Upper lobe of left lung (tissue), 6 donors: ENCODE data around the gene LTO1. TPM values are rescaled to one million over a fixed set of nuclear protein-coding genes. Genes with fewer than 3 reads are reported as not detected.

Experiments
- ATAC-seq, 2 donors: fragments of 200-7000 bp; cut with Tn5 transposase; one replicate each; pipeline ENCODE4 v1.9.1; 2022; ENCODE audit warnings: mild to moderate bottlenecking in 2 of 2, moderate library complexity in 2 of 2; ENCODE audit not compliant: low FRiP score in 2 of 2
- DNase-seq, 2 donors: peaks; one replicate each; pipeline ENCODE4 v3.0.0-alpha.2; 2019 to 2020
- H3K27ac ChIP-seq, 4 donors: fragments of 200-600 bp; sonication (generic); one replicate each; pipeline ENCODE4 v1.5.1; 2016 to 2019
- H3K27me3 ChIP-seq, 4 donors: fragments of 200-600 bp; sonication (generic); one replicate each; pipeline ENCODE4 v1.5.1; 2017 to 2019
- H3K36me3 ChIP-seq, 4 donors: fragments of 200-600 bp; sonication (generic); one replicate each; pipeline ENCODE4 v1.5.1; 2016 to 2019
- H3K4me1 ChIP-seq, 4 donors: fragments of 200-600 bp; sonication (generic); one replicate each; pipeline ENCODE4 v1.5.1; 2018 to 2019
- H3K4me3 ChIP-seq, 4 donors: fragments of 200-600 bp; sonication (generic); one replicate each; pipeline ENCODE4 v1.5.1; 2017 to 2019; ENCODE audit warnings: mild to moderate bottlenecking in 2 of 4, moderate library complexity in 1 of 4
- H3K9me3 ChIP-seq, 4 donors: fragments of 200-600 bp; sonication (generic); one replicate each; pipeline ENCODE4 v1.5.1; 2018 to 2019
- EP300 ChIP-seq, 4 donors: sonication (generic); formaldehyde crosslinking; IDR thresholded peaks; one replicate each; pipeline ENCODE4 v1.5.1; 2017; ENCODE audit warnings: antibody characterized with exemption in 4 of 4, control low read depth in 2 of 4
- POLR2A ChIP-seq, 4 donors: fragments of 450-650 bp; IDR thresholded peaks; one replicate each; pipeline ENCODE4 v1.5.1; 2016 to 2017; ENCODE audit warnings: antibody characterized with exemption in 4 of 4, mild to moderate bottlenecking in 2 of 4
- POLR2AphosphoS5 ChIP-seq, 2 donors: sonication (generic); formaldehyde crosslinking; IDR thresholded peaks; one replicate each; pipeline ENCODE4 v1.5.1; 2017; ENCODE audit warnings: antibody characterized with exemption in 2 of 2
- WGBS, 2 donors: methylation state at CpG; one replicate each; pipeline ENCODE4 v1.1.5; 2017 to 2018; 5-methylcytosine and 5-hydroxymethylcytosine counted together
- total RNA-seq, 6 donors: library from RNA; depleted of rRNA in 4 of 6; stranded (reverse); fragments of >200 nt in 4 of 6; gene quantifications; one replicate each; pipeline versions ENCODE4 v1.1.0 to v1.2.1, GENCODE V29; 2016 to 2021
- TF ChIP-seq, protein P1 (sequence below), 6 experiments: fragments of 450-650 bp in 4 of 6; fragments of 200-600 bp in 2 of 6; sonication (generic) in 2 of 6; IDR thresholded peaks; one replicate each; pipeline ENCODE4 v1.5.1; 2016 to 2019; ENCODE audit warnings: antibody characterized with exemption in 6 of 6
- donor health status: DM: no; HTN: no; CAD: no; lungs with moderate emphysema.
- donor health status: DM: no; HTN: yes; CAD: no; lungs with severe emphysema.

The LTO1 gene
- total RNA-seq, 6 donors from 2014 or later: 18.5 to 68.1 (median 28.3) TPM

DNA sequence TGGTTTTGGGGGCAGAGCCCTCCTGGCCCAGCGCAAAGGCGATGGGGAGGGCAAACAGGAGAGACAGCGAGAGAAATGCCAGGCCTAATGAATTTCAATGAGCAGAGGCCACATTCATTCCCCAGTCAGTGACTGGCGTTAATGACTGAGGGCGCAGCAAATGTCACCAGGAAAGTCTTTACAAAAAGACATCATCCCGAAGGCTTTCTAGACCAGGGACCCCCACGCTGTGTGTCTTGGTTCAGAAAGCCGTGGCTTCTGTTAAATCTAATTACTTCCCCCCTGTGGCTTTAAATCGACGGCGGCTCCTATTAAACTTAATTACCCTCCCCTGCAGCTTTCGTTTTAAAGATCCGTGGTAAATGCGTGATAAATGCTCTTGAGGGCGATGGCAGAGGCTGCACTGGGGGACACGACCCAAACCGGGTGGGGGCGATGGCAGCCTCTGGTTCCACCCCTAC lies 30.2 kb upstream of the LTO1 start:
- Histone ChIP-seq H3K9me3 (no peaks in the 10 kb centered on the region), H3K27ac (no peak overlapping the region)
- TF ChIP-seq POLR2A (IDR thresholded peaks at IDR 0.05) (no peak), POLR2AphosphoS5 (IDR thresholded peaks at IDR 0.05) (no peak), EP300 (IDR thresholded peaks at IDR 0.05) (no peak)
- TF ChIP-seq, protein P1, sequence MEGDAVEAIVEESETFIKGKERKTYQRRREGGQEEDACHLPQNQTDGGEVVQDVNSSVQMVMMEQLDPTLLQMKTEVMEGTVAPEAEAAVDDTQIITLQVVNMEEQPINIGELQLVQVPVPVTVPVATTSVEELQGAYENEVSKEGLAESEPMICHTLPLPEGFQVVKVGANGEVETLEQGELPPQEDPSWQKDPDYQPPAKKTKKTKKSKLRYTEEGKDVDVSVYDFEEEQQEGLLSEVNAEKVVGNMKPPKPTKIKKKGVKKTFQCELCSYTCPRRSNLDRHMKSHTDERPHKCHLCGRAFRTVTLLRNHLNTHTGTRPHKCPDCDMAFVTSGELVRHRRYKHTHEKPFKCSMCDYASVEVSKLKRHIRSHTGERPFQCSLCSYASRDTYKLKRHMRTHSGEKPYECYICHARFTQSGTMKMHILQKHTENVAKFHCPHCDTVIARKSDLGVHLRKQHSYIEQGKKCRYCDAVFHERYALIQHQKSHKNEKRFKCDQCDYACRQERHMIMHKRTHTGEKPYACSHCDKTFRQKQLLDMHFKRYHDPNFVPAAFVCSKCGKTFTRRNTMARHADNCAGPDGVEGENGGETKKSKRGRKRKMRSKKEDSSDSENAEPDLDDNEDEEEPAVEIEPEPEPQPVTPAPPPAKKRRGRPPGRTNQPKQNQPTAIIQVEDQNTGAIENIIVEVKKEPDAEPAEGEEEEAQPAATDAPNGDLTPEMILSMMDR (IDR thresholded peaks at IDR 0.05): no peak

DNA sequence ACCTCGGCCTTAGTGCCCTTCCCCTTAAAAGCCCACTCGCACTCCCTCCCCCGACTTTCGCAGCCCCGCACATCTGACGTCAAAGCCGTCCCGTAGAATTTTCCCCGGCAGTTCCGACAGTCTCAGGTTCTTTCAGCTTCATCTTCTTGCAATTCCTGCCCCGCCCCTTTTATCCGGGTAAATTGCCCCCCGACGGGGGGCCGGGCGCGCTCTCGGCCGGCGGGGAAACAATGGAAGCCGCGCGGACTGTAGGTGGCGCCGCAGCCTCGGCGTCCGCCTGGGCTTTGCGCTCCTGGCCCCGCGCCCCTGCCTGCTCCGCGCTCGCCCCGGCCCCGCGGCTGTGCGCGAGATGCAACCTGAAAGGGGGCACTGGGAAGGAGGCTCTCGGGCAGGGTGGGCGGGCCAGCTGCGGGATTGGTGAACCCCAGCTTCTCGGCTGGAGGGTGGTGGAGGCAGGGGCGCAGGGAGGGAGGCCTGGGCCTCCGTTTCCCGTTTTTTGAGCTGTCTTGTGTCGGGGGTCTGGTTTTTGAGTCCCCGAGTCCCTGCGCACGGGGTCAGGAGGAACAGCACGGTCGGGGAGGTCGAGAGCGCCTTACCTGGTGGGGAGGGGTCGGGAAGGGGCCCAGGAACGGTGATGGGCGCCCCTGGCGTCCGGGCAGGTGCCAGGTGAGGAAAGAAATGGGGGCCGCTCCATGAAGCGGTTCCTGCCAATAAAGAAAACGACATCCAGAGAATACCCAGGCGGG lies 29.5 kb upstream of the LTO1 start:
- H3K27me3 ChIP-seq: peaks cover 0 to 46% (median 27%) of the 10 kb centered on the region in 4 donors
- H3K36me3 ChIP-seq: no peaks in the 10 kb centered on the region
- no peaks in the 10 kb centered on the region for H3K9me3 ChIP-seq
- 3 to 6% methylated on average over 30 to 63 of the region's 63 CpGs for WGBS, 2 donors
- ATAC-seq (peak in 1 of 2 donors; percentile 47), DNase-seq (peak in 1 of 2 donors; percentile 83)
- TF ChIP-seq, protein P1 (IDR thresholded peaks at IDR 0.05): peak in 2 of 6 experiments; percentile 6 to 13
- no peak for TF ChIP-seq POLR2A (IDR thresholded peaks at IDR 0.05)
- H3K4me3 ChIP-seq: peak overlapping the region in 1 of 4 donors; percentile 6
- no peak overlapping the region for H3K27ac ChIP-seq
- peaks cover 10 to 44% (median 22%) of the 10 kb centered on the region in 4 donors for H3K4me1 ChIP-seq

More for the DNA sequence above, 30.2 kb upstream of the LTO1 start:
- Histone ChIP-seq H3K4me3 (no peak overlapping the region), H3K36me3 (no peaks in the 10 kb centered on the region), H3K27me3 (peaks cover 0 to 46% (median 27%) of the 10 kb centered on the region in 4 donors), H3K4me1 (peaks cover 10 to 42% (median 22%) of the 10 kb centered on the region in 4 donors)
- no peak for DNase-seq
- 13 to 14% methylated on average over 18 of the region's 18 CpGs for WGBS, 2 donors
- ATAC-seq: no peak

DNA sequence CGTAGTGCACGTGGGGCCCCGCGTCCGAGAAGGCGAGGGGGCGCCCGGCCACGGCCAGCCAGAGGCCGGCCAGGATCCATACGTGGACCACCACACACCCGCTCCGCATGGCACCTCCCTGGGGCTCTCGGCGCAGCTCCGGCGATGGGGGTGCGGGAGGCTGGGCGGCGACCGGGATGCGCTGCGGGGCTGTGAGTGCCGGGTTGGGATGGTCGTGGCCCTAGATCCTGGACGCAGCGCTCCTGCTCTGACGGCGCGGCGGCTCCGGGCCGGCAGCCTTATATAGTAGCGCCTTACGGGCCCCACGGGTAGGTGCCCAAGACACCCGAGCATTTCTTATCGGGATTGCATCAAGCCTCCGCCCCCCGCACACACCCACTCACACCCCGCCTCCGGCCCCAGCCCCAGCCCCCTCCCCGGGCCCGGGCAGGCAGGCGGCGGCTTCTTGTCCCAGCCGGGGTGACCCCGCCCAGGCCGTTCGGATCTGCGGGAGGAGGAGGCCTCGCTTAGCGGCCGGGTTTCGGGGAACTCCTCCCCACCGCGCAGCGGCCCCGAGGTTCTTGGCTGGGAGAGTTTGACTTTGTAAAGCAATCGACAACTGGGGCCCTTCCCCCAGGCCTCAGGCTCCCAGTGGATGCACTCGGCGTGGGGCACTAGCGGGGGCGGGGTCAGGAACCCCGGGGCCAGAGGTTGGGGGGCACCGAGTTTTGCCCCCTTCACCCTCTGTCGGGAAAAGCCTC lies 28.8 kb upstream of the LTO1 start, which contains the start of gene FGF19:
FGF19 (minus strand) TSS at position 255 of the 740 bp plus-strand sequence; CDS start at position 109, 146 bp downstream.
- H3K27ac ChIP-seq: no peak within 1 kb of the TSS
- H3K4me1 ChIP-seq: peaks cover 10 to 44% (median 22%) of the 10 kb centered on the region in 4 donors
- H3K36me3 ChIP-seq: no peaks in the 10 kb centered on the region
- TF ChIP-seq EP300 (IDR thresholded peaks at IDR 0.05): no peak
- TF ChIP-seq, protein P1 (IDR thresholded peaks at IDR 0.05): no peak
- TF ChIP-seq POLR2A (IDR thresholded peaks at IDR 0.05): no peak
- no peak for TF ChIP-seq POLR2AphosphoS5 (IDR thresholded peaks at IDR 0.05)
- DNase-seq: peak in 1 of 2 donors; percentile 77
- peaks cover 0 to 46% (median 27%) of the 10 kb centered on the region in 4 donors for H3K27me3 ChIP-seq
- H3K9me3 ChIP-seq: no peaks in the 10 kb centered on the region
- ATAC-seq: peak in 1 of 2 donors; percentile 33
- WGBS, 2 donors: 1% methylated on average over 14 to 15 of the region's 67 CpGs
- peak within 1 kb of the TSS in 1 of 4 donors; percentile 6 for H3K4me3 ChIP-seq

DNA sequence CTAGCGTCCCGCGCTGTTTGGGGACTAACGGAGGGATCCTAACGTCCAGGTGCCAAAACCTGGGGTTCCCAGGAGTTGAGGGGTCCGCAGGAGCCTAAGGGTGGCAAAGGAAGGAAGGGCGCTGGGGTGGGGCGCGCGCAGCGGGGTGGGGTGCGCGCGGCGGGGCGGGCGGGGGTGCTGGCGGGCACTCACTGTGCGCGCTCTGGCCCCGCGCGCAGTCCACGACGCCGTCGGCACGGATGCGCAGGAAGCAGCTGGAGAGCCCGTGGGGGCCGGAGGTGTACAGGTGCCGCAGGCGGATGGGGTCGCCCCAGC lies 28.3 kb upstream of the LTO1 start:
- WGBS, 2 donors: 7% methylated on average over 22 of the region's 34 CpGs; no CpG with 5 or more reads in 1 of the 2 donors
- Histone ChIP-seq H3K27me3 (peaks cover 0 to 46% (median 27%) of the 10 kb centered on the region in 4 donors), H3K36me3 (no peaks in the 10 kb centered on the region), H3K27ac (no peak overlapping the region), H3K4me3 (no peak overlapping the region), H3K4me1 (peaks cover 10 to 44% (median 22%) of the 10 kb centered on the region in 4 donors), H3K9me3 (no peaks in the 10 kb centered on the region)
- ATAC-seq: no peak
- TF ChIP-seq EP300 (IDR thresholded peaks at IDR 0.05): no peak
- TF ChIP-seq POLR2A (IDR thresholded peaks at IDR 0.05): no peak
- TF ChIP-seq POLR2AphosphoS5 (IDR thresholded peaks at IDR 0.05): no peak
- TF ChIP-seq, protein P1 (IDR thresholded peaks at IDR 0.05): no peak
- peak in 1 of 2 donors; percentile 74 for DNase-seq
